Panc1 (cell line): ENCODE data around the gene ARL9.

Experiments used
- POLR2AphosphoS5 ChIP-seq: IDR thresholded peaks from 2 replicates; pipeline ENCODE4 v1.6.1; 2012; ENCODE audit warnings: mild to moderate bottlenecking, low read depth, low read length, moderate library complexity
- SIN3A ChIP-seq: IDR thresholded peaks from 2 replicates; pipeline ENCODE4 v1.6.1; 2012; ENCODE audit warnings: low read depth, mild to moderate bottlenecking, low read length, moderate library complexity, borderline replicate concordance; ENCODE audit not compliant: insufficient read depth
- TCF7L2 ChIP-seq: IDR thresholded peaks from 2 replicates; pipeline ENCODE4 v1.6.1; 2011; ENCODE audit warnings: mild to moderate bottlenecking, low read depth, low read length, inconsistent platforms
- TF ChIP-seq, protein P1 (sequence below): fragments of 450-650 bp; IDR thresholded peaks from 2 replicates; pipeline ENCODE4 v1.5.1; 2017; ENCODE audit warnings: mild to moderate bottlenecking
- TF ChIP-seq, protein P2 (sequence below), 2 experiments: IDR thresholded peaks; 2 replicates each; pipeline ENCODE4 v1.6.1; 2011 to 2012; ENCODE audit warnings: low read depth in 2 of 2, control low read depth in 1 of 2, low read length in 1 of 2, mild to moderate bottlenecking in 1 of 2, moderate library complexity in 1 of 2; ENCODE audit not compliant: insufficient read depth in 1 of 2

- TF ChIP-seq, protein P1, sequence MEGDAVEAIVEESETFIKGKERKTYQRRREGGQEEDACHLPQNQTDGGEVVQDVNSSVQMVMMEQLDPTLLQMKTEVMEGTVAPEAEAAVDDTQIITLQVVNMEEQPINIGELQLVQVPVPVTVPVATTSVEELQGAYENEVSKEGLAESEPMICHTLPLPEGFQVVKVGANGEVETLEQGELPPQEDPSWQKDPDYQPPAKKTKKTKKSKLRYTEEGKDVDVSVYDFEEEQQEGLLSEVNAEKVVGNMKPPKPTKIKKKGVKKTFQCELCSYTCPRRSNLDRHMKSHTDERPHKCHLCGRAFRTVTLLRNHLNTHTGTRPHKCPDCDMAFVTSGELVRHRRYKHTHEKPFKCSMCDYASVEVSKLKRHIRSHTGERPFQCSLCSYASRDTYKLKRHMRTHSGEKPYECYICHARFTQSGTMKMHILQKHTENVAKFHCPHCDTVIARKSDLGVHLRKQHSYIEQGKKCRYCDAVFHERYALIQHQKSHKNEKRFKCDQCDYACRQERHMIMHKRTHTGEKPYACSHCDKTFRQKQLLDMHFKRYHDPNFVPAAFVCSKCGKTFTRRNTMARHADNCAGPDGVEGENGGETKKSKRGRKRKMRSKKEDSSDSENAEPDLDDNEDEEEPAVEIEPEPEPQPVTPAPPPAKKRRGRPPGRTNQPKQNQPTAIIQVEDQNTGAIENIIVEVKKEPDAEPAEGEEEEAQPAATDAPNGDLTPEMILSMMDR = no peak
- TF ChIP-seq, protein P2, sequence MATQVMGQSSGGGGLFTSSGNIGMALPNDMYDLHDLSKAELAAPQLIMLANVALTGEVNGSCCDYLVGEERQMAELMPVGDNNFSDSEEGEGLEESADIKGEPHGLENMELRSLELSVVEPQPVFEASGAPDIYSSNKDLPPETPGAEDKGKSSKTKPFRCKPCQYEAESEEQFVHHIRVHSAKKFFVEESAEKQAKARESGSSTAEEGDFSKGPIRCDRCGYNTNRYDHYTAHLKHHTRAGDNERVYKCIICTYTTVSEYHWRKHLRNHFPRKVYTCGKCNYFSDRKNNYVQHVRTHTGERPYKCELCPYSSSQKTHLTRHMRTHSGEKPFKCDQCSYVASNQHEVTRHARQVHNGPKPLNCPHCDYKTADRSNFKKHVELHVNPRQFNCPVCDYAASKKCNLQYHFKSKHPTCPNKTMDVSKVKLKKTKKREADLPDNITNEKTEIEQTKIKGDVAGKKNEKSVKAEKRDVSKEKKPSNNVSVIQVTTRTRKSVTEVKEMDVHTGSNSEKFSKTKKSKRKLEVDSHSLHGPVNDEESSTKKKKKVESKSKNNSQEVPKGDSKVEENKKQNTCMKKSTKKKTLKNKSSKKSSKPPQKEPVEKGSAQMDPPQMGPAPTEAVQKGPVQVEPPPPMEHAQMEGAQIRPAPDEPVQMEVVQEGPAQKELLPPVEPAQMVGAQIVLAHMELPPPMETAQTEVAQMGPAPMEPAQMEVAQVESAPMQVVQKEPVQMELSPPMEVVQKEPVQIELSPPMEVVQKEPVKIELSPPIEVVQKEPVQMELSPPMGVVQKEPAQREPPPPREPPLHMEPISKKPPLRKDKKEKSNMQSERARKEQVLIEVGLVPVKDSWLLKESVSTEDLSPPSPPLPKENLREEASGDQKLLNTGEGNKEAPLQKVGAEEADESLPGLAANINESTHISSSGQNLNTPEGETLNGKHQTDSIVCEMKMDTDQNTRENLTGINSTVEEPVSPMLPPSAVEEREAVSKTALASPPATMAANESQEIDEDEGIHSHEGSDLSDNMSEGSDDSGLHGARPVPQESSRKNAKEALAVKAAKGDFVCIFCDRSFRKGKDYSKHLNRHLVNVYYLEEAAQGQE (IDR thresholded peaks at IDR 0.05; ENCODE audit: insufficient read depth in 1 of 2, low read depth in 2 of 2, low read length in 1 of 2) = no peak
- TF ChIP-seq POLR2AphosphoS5 = no peak
- no peak for TF ChIP-seq SIN3A
- TF ChIP-seq TCF7L2 = no peak
Measured at GRCh38 chr4:56550642-56551041, 45.1 kb downstream of the ARL9 start.
